ENCODE data around the gene SSC5D.

Gene SSC5D

GRCh38 chr19:55535173-55535964, 47.1 kb downstream of the SSC5D start:
- no peak for DNase-seq (ENCODE audit: low read depth in 2 of 2, low spot score in 1 of 2)

DNA sequence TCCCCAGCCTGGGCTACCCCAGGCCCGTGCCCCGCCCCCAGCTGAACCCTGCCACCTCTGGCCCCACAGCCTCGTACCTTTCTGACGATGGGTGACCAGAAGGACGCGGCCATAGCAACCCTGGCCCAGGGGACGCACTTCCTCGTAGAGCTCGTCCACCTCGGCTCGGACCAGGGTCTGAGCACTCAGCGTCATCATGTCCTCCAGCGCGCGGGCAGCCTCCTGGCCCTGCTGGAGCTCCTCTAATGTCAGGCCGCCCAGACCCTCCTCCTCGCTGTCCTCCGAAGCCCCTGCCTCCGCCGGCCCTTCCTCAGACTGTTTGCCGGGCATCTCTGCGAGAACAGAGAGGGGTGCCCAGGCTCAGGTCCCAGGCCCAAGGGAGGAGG, 47.7 kb downstream of the SSC5D start:
- no peak for DNase-seq (ENCODE audit: low read depth in 2 of 2, low spot score in 1 of 2)

DNA sequence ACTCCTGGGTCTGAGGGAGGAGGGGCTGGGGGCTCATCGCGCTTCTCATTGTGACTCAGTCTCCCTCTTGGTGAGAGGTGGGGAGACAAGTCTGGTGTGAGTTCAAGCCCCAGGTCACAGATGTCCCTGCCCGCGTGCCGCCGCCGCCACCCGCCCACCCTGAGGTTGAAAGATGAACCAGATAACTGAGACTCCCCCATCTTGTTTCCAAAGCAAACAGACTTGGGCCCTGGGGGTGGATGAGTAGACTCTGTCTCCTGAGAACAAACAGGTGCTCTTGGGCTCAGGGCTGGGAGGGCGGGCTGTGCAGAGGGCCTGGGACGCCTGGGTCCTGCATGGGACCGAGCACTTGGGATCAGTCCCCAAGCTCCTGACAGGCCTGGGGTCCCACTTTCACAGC, 48.1 kb downstream of the SSC5D start:
- no peak for DNase-seq (ENCODE audit: low read depth in 2 of 2, low spot score in 1 of 2)

DNA sequence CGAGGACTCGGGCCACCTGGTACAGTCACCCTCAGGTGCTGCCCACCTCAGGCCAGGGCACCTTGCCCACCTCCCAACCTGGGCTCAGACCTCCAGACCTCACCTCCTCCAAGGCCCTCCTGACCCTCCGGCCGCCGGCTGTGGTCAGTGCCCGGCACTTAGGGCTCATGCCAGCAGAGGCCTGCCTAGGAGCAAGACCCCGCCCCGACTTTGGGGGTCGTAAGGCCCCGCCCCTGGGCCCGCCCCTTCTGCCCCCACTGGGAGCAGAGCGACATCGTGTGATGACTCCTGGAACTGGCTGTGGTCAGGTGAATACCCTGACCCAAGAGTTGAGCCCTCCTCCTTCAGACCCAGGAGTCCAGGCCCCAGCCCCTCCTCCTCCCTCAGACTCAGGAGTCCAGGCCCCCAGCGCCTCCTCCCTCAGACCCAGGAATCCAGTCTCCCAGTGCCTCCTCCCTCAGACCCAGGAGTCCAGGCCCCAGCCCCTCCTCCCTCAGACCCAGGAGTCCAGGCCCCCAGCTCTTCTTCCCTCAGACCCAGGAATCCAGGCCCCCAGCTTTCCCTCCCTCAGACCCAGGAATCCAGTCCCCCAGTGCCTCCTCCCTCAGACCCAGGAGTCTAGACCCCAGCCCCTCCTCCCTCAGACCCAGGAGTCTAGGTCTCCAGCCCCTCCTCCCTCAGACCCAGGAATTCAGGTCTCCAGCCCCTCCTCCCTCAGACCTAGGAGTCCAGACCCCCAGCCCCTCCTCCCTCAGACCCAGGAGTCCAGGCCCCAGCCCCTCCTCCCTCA, 48.9 kb downstream of the SSC5D start, which contains the start of gene SBK2:
Gene SBK2, minus strand, starts transcription at position 183 of the 790 bp plus-strand sequence. CDS start 839 bp downstream, outside the sequence.
- DNase-seq (ENCODE audit: low read depth in 2 of 2, low spot score in 1 of 2), result no peak

- DNase-seq (ENCODE audit: low read depth in 2 of 2, low spot score in 1 of 2), result no peak
Measured at GRCh38 chr19:55537741-55538111, 49.5 kb downstream of the SSC5D start.

- no peak for DNase-seq (ENCODE audit: low read depth in 2 of 2, low spot score in 1 of 2)
Measured at GRCh38 chr19:55538132-55538531, 49.9 kb downstream of the SSC5D start.

DNA sequence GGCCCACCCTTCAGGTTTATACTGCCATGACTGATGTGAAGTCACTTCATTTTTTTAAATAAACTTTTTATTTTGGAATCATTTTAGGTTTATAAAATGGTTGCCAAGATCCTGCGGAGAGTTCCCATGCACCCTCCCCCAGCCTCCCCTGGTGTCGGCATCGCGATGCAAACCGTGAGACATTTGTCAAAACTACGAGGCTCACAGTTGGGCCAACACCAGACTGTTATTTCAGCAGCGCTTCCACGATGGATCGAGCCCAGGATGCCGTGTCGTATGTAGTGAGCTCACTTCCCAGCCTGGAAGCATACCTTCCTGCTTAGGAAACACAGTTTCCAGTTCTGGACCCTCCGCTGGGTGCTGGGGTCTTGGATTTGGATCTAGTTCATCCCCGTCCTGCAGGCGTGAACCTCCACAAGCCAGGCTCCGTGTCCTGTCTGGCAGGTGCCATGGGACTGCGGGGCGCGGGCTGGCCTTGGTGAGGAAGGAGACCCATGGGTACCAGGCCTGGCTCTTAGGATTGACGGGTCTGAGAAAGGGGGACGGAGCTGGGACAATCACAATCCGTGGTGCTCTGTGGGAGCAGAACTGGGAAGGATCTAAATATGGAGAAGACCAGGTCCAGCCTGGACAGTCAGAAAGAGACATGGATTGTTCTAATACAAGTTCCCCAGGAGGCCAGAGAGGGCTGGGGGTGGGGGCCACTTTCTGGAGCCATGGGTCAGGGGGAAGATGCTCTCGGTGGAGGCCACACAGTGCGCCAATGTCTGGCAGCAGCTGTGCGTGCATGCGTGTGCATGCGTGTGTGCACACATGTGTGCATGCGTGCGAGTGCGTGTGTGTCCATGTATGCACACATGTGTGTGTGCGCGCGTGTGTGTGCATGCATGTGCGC, 51.1 kb downstream of the SSC5D start:
- DNase-seq (ENCODE audit: low read depth in 2 of 2, low spot score in 1 of 2), result no peak

DNA sequence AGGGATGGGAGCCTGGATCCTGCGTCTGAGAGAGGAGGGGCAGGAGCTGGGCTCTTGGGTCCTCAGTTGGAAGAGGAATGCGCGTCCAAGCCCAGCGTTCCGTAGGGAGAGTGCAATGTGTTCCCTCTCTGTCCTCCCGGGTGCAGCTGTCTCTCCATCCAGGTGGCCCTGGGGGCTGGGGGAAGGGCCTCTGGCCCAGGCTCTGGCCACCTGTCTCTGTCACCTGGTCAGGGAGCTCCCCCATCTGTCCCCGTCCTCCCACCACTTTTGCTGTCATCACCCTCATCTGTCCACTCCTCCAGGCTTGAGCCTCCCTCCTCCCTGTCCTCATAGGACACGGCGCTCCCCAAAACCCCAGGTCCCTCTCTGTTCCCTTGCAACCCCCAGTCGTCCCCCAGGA, 52.4 kb downstream of the SSC5D start:
- no peak for DNase-seq (ENCODE audit: low read depth in 2 of 2, low spot score in 1 of 2)

DNA sequence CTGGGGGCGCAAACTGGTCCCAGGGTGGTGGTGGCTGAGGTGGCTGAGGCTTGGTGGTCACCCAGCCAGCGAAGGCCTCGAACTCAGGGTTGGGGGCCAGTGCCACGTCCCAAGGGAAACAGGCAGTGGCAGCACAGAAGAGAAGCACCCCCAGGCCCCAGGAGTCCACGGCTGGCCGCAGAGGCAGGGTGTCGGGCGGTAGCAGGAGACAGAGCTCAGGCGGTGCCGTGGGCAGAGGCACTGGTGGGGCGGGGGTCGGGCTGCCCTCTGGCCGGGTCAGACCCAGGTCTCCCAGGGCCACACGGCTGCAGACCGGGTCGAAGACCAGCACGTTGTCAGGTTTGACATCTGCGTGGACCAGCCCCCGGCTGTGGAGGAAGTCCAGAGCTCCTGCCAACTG, 52.9 kb downstream of the SSC5D start:
- no peak for DNase-seq (ENCODE audit: low read depth in 2 of 2, low spot score in 1 of 2)

- DNase-seq (ENCODE audit: low read depth in 2 of 2, low spot score in 1 of 2), result no peak
Measured at GRCh38 chr19:55542292-55542855, 54.1 kb downstream of the SSC5D start.

- no peak for DNase-seq (ENCODE audit: low read depth in 2 of 2, low spot score in 1 of 2)
Measured at GRCh38 chr19:55543567-55543966, 55.3 kb downstream of the SSC5D start.

GRCh38 chr19:55544014-55544413, 55.8 kb downstream of the SSC5D start:
- no peak for DNase-seq (ENCODE audit: low read depth in 2 of 2, low spot score in 1 of 2)

DNA sequence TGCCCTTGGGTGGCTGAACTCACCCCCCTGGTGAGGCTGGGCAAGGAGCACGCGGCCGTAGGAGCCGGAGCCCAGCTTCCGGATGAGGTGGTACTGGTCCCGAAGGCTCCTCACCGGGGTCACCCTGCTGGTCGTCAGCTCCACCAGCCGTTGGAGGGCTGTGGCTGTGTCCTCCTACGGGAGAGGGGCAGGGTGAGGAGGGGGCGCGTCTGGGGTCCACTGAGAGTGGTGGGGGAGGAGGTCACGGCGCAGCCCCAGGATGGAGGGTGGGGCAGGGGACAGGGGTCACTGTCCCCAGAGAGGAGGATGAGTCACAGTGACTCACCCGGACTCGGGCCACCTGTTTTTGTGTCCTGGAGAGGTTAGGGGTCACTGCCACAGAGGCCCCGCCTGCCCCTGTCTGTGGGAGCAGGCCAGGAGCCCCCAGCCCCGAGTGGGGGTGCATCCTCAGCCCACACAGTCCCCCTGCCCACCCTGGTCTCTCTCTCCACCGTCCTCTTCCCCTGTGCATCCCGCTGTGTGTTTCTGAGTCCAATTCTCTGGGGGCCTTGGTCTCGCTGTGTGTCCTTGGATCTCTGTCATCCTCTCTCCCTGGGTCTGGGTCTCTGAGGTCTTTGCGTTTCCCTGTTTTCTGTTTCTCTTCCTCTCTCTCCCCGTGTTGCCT, 56.7 kb downstream of the SSC5D start:
- DNase-seq (ENCODE audit: low read depth in 2 of 2, low spot score in 1 of 2), result no peak

- no peak for DNase-seq (ENCODE audit: low read depth in 2 of 2, low spot score in 1 of 2)
Measured at GRCh38 chr19:55545443-55545842, 57.2 kb downstream of the SSC5D start, which contains the start of gene SBK3. TSS of gene SBK3 (minus strand) at chr19:55545543. CDS start at chr19:55545543, 0 bp downstream.

- DNase-seq (ENCODE audit: low read depth in 2 of 2, low spot score in 1 of 2), result no peak
Measured at GRCh38 chr19:55546011-55546410, 57.8 kb downstream of the SSC5D start.

DNA sequence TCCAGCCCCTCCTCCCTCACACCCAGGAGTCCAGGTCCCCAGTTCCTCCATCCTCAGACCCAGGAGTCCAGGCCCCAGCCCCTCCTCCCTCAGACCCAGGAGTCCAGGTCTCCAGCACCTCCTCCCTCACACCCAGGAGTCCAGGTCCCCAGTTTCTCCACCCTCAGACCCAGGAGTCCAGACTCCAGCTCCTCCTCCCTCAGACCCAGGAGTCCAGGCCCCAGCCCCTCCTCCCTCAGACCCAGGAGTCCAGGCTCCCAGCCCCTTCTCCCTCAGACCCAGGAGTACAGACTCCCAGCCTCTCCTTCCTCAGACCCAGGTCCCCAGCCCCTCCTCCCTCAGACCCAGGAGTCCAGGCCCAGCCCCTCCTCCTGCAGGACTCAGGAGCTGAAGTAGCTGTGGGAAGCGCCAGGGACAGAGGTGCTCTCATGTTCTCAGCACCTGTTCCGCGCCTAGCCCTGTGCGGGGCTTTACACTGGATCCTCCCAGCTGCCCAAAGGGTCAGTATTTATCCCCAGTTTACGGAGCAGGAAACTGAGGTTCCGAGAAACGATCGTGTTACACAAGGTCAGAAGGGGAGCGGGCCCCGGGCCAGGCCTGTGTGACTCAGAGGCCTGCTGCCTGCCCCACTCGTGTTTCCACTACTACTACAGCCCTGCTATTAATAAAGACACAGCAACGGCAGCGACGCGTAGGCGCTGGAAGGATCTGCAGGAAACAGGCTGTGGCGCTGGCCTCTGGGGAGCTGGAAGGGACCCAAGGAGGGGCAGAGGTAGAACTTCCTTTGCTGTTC, 58.8 kb downstream of the SSC5D start:
- no peak for DNase-seq (ENCODE audit: low read depth in 2 of 2, low spot score in 1 of 2)

DNA sequence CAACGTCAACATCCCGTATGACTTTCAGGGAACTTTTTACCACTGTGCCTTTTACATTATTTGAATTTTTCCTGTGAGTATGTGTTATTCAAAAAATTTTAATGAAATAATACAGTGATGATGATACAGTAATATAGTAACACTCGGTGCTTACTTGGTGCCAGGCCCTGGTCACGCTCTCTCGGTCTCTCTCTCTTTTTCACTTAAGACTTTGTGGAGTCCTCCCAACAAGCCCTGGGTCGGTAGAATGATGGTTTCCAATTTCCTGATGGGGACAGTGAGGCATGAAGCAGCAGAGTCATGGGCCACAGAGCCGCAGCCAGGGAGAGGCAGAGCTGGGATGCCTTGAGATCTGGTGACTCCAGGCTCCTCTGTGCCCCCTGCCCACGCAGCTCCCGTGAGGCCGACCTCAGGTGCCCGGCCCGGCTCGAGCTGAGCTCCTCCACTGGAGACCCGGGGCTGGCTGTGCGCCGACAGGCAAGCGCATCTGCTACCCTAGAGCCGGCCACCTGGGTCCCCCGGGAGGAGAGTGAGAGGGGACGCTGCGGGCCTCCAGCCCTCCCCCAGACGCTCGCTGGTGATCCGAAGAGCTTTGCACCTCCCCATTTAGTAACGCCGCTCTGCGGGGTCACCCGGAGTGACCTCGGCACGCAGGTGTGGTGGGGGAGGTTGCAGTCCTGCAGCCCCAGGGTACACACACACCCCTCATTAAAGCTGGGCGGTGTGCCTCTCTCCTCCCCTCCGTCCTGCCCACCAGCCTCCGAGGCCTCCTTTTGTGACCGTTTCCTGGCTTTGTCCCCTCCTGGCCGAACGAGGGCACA, 61.5 kb downstream of the SSC5D start:
- DNase-seq (ENCODE audit: low read depth in 2 of 2, low spot score in 1 of 2), result no peak

DNA sequence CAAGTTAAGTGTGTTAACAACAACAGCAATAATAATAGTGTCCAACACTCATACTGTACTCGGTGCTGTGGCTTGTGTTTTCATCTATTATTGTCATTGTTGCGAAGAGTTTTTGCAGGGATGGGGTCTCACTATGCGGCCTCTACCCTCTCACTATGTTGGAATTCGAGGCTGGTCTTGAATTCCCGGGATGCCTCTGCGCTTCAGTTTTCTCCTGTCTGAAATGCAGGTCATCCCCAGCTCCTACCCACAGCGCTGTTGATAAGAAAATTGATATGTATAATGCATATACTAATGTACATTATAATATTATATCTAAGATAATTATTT, 62.0 kb downstream of the SSC5D start:
- DNase-seq (ENCODE audit: low read depth in 2 of 2, low spot score in 1 of 2), result no peak

DNA sequence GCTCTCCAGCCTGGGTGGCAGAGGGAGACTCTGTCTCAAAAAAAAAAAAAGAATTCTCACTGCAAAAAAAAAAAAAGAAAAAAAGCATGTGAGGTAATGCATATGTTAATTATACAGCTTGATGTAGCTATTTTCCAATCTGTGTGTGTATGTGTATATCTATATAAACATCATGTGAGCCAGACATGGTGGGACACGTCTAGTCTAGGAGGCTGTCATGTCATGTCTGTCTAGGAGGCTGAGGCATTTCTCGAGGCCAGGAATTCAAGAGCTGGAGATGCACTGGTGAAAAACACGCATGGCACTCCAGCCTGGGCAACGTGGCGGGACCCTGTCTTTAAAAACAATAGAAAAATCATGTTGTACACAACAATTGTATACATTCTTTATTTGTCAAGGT, 64.0 kb downstream of the SSC5D start:
- no peak for DNase-seq (ENCODE audit: low read depth in 2 of 2, low spot score in 1 of 2)

Data from stimulated activated CD8-positive, alpha-beta memory T cell treated with anti-CD3 and anti-CD28 coated beads, Interleukin-4, amount 100 ng/mL, for 4 hours (primary cell).